ENCODE measurements around the gene FAM237B.
A peak's percentile ranks its signal among the peaks of the same experiment; 100 is the strongest.

FAM237B gene

GRCh38 chr7:90334193-90334843 lies 13.2 kb upstream of the FAM237B start:
- Histone ChIP-seq H3K4me3 (ENCODE audit: low read depth, low read length) (no peak overlapping the region), H3K79me2 (ENCODE audit: control insufficient read depth, insufficient read depth, low read length, unreplicated experiment) (no peaks in the 10 kb centered on the region), H3K4me1 (ENCODE audit: control insufficient read depth, insufficient read depth, low read length, unreplicated experiment) (no peaks in the 10 kb centered on the region), H2AFZ (ENCODE audit: low read length, unreplicated experiment) (no peak overlapping the region), H3K27me3 (ENCODE audit: insufficient read depth, low read length) (no peaks in the 10 kb centered on the region), H3K36me3 (ENCODE audit: insufficient read depth, low read length) (no peaks in the 10 kb centered on the region), H3K27ac (ENCODE audit: low read depth, low read length) (no peak overlapping the region)

GRCh38 chr7:90326500-90326899 lies 5.4 kb upstream of the FAM237B start:
- Histone ChIP-seq H3K27ac (ENCODE audit: low read depth, low read length) (no peak overlapping the region), H3K36me3 (ENCODE audit: insufficient read depth, low read length) (no peaks in the 10 kb centered on the region), H3K4me1 (ENCODE audit: control insufficient read depth, insufficient read depth, low read length, unreplicated experiment) (no peaks in the 10 kb centered on the region), H3K4me3 (ENCODE audit: low read depth, low read length) (no peak overlapping the region), H3K79me2 (ENCODE audit: control insufficient read depth, insufficient read depth, low read length, unreplicated experiment) (no peaks in the 10 kb centered on the region), H2AFZ (ENCODE audit: low read length, unreplicated experiment) (no peak overlapping the region), H3K27me3 (ENCODE audit: insufficient read depth, low read length) (0 out of 2 replicates have a peak, but pooled peaks cover 3% of the 10 kb centered on the region)

- no peaks in the 10 kb centered on the region for H3K79me2 ChIP-seq (ENCODE audit: control insufficient read depth, insufficient read depth, low read length, unreplicated experiment)
- no peak overlapping the region for H3K4me3 ChIP-seq (ENCODE audit: low read depth, low read length)
- no peaks in the 10 kb centered on the region for H3K36me3 ChIP-seq (ENCODE audit: insufficient read depth, low read length)
- no peak overlapping the region for H2AFZ ChIP-seq (ENCODE audit: low read length, unreplicated experiment)
- H3K4me1 ChIP-seq (ENCODE audit: control insufficient read depth, insufficient read depth, low read length, unreplicated experiment) = no peaks in the 10 kb centered on the region
- H3K27ac ChIP-seq (ENCODE audit: low read depth, low read length) = no peak overlapping the region
- H3K27me3 ChIP-seq (ENCODE audit: insufficient read depth, low read length) = peaks cover 3% of the 10 kb centered on the region
Measured at GRCh38 chr7:90322837-90323236, 1.7 kb upstream of the FAM237B start.

- Histone ChIP-seq H3K27me3 (ENCODE audit: insufficient read depth, low read length) (peaks cover 3% of the 10 kb centered on the region), H3K36me3 (ENCODE audit: insufficient read depth, low read length) (no peaks in the 10 kb centered on the region), H3K79me2 (ENCODE audit: control insufficient read depth, insufficient read depth, low read length, unreplicated experiment) (no peaks in the 10 kb centered on the region), H2AFZ (ENCODE audit: low read length, unreplicated experiment) (no peak overlapping the region), H3K4me1 (ENCODE audit: control insufficient read depth, insufficient read depth, low read length, unreplicated experiment) (no peaks in the 10 kb centered on the region), H3K27ac (ENCODE audit: low read depth, low read length) (no peak overlapping the region), H3K4me3 (ENCODE audit: low read depth, low read length) (peak overlapping the region; percentile 76)
Measured at GRCh38 chr7:90320418-90320800, 695 bp downstream of the FAM237B start.

GRCh38 chr7:90320014-90320413 lies 1.1 kb downstream of the FAM237B start:
- H2AFZ ChIP-seq (ENCODE audit: low read length, unreplicated experiment) = no peak overlapping the region
- H3K27ac ChIP-seq (ENCODE audit: low read depth, low read length) = no peak overlapping the region
- no peaks in the 10 kb centered on the region for H3K79me2 ChIP-seq (ENCODE audit: control insufficient read depth, insufficient read depth, low read length, unreplicated experiment)
- no peaks in the 10 kb centered on the region for H3K36me3 ChIP-seq (ENCODE audit: insufficient read depth, low read length)
- H3K27me3 ChIP-seq (ENCODE audit: insufficient read depth, low read length) = peaks cover 3% of the 10 kb centered on the region
- H3K4me1 ChIP-seq (ENCODE audit: control insufficient read depth, insufficient read depth, low read length, unreplicated experiment) = no peaks in the 10 kb centered on the region
- H3K4me3 ChIP-seq (ENCODE audit: low read depth, low read length) = no peak overlapping the region

- no peak overlapping the region for H3K27ac ChIP-seq (ENCODE audit: low read depth, low read length)
- no peaks in the 10 kb centered on the region for H3K27me3 ChIP-seq (ENCODE audit: insufficient read depth, low read length)
- H3K4me1 ChIP-seq (ENCODE audit: control insufficient read depth, insufficient read depth, low read length, unreplicated experiment) = no peaks in the 10 kb centered on the region
- no peak overlapping the region for H2AFZ ChIP-seq (ENCODE audit: low read length, unreplicated experiment)
- no peaks in the 10 kb centered on the region for H3K36me3 ChIP-seq (ENCODE audit: insufficient read depth, low read length)
- no peaks in the 10 kb centered on the region for H3K79me2 ChIP-seq (ENCODE audit: control insufficient read depth, insufficient read depth, low read length, unreplicated experiment)
- no peak overlapping the region for H3K4me3 ChIP-seq (ENCODE audit: low read depth, low read length)
Measured at GRCh38 chr7:90313907-90314306, 7.2 kb downstream of the FAM237B start.

- H3K27ac ChIP-seq (ENCODE audit: low read depth, low read length) = no peak overlapping the region
- H3K4me3 ChIP-seq (ENCODE audit: low read depth, low read length) = no peak overlapping the region
Measured at GRCh38 chr7:90312745-90313144, 8.4 kb downstream of the FAM237B start.

GRCh38 chr7:90311175-90311574 lies 9.9 kb downstream of the FAM237B start:
- Histone ChIP-seq H3K79me2 (ENCODE audit: control insufficient read depth, insufficient read depth, low read length, unreplicated experiment) (no peaks in the 10 kb centered on the region), H3K27ac (ENCODE audit: low read depth, low read length) (no peak overlapping the region), H3K36me3 (ENCODE audit: insufficient read depth, low read length) (no peaks in the 10 kb centered on the region), H3K27me3 (ENCODE audit: insufficient read depth, low read length) (no peaks in the 10 kb centered on the region), H3K4me3 (ENCODE audit: low read depth, low read length) (no peak overlapping the region), H3K4me1 (ENCODE audit: control insufficient read depth, insufficient read depth, low read length, unreplicated experiment) (no peaks in the 10 kb centered on the region), H2AFZ (ENCODE audit: low read length, unreplicated experiment) (no peak overlapping the region)

More at GRCh38 chr7:90312745-90313144, 8.4 kb downstream of the FAM237B start:
- Histone ChIP-seq H2AFZ (ENCODE audit: low read length, unreplicated experiment) (no peak overlapping the region), H3K79me2 (ENCODE audit: control insufficient read depth, insufficient read depth, low read length, unreplicated experiment) (no peaks in the 10 kb centered on the region), H3K4me1 (ENCODE audit: control insufficient read depth, insufficient read depth, low read length, unreplicated experiment) (no peaks in the 10 kb centered on the region), H3K27me3 (ENCODE audit: insufficient read depth, low read length) (no peaks in the 10 kb centered on the region), H3K36me3 (ENCODE audit: insufficient read depth, low read length) (no peaks in the 10 kb centered on the region)

- Histone ChIP-seq H3K79me2 (ENCODE audit: control insufficient read depth, insufficient read depth, low read length, unreplicated experiment) (no peaks in the 10 kb centered on the region), H3K36me3 (ENCODE audit: insufficient read depth, low read length) (no peaks in the 10 kb centered on the region), H3K27me3 (ENCODE audit: insufficient read depth, low read length) (no peaks in the 10 kb centered on the region), H3K4me1 (ENCODE audit: control insufficient read depth, insufficient read depth, low read length, unreplicated experiment) (no peaks in the 10 kb centered on the region), H3K4me3 (ENCODE audit: low read depth, low read length) (no peak overlapping the region), H3K27ac (ENCODE audit: low read depth, low read length) (no peak overlapping the region), H2AFZ (ENCODE audit: low read length, unreplicated experiment) (no peak overlapping the region)
Measured at GRCh38 chr7:90309872-90310271, 11.2 kb downstream of the FAM237B start.

- Histone ChIP-seq H3K4me3 (ENCODE audit: low read depth, low read length) (no peak overlapping the region), H2AFZ (ENCODE audit: low read length, unreplicated experiment) (no peak overlapping the region), H3K36me3 (ENCODE audit: insufficient read depth, low read length) (no peaks in the 10 kb centered on the region), H3K27ac (ENCODE audit: low read depth, low read length) (no peak overlapping the region), H3K79me2 (ENCODE audit: control insufficient read depth, insufficient read depth, low read length, unreplicated experiment) (no peaks in the 10 kb centered on the region), H3K27me3 (ENCODE audit: insufficient read depth, low read length) (no peaks in the 10 kb centered on the region), H3K4me1 (ENCODE audit: control insufficient read depth, insufficient read depth, low read length, unreplicated experiment) (peaks cover 9% of the 10 kb centered on the region)
Measured at GRCh38 chr7:90303241-90303640, 17.9 kb downstream of the FAM237B start.

GRCh38 chr7:90298145-90299038 lies 22.7 kb downstream of the FAM237B start:
- Histone ChIP-seq H3K36me3 (ENCODE audit: insufficient read depth, low read length) (peaks cover 5% of the 10 kb centered on the region; the same call in 1 of the 2 replicates), H3K4me3 (ENCODE audit: low read depth, low read length) (no peak overlapping the region), H3K4me1 (ENCODE audit: control insufficient read depth, insufficient read depth, low read length, unreplicated experiment) (peaks cover 3% of the 10 kb centered on the region), H3K79me2 (ENCODE audit: control insufficient read depth, insufficient read depth, low read length, unreplicated experiment) (no peaks in the 10 kb centered on the region), H2AFZ (ENCODE audit: low read length, unreplicated experiment) (peak overlapping the region; percentile 17), H3K27me3 (ENCODE audit: insufficient read depth, low read length) (no peaks in the 10 kb centered on the region), H3K27ac (ENCODE audit: low read depth, low read length) (no peak overlapping the region)
